Measurements from ENCODE around the gene MYH10. TPM values are rescaled to one million over a fixed set of nuclear protein-coding genes. Genes with fewer than 3 reads are reported as not detected.
A peak's percentile ranks its signal among the peaks of the same experiment; 100 is the strongest.

MYH10 gene
- total RNA-seq, 1 experiment from 2014 or later = 84.4 TPM

GRCh38 chr17:8630802-8631553, 453 bp upstream of the MYH10 start:
- DNase-seq = peak; percentile 98
- Histone ChIP-seq H3K27me3 (ENCODE audit: control insufficient read depth, insufficient read depth, low read length) (no peaks in the 10 kb centered on the region), H3K4me3 (ENCODE audit: insufficient read depth, low read depth, low read length) (peak overlapping the region; percentile 85), H3K36me3 (replicated peaks; ENCODE audit: control insufficient read depth, insufficient read depth, low read length) (no peaks in the 10 kb centered on the region)

- DNase-seq = peak; percentile 67
- Histone ChIP-seq H3K36me3 (replicated peaks; ENCODE audit: control insufficient read depth, insufficient read depth, low read length) (no peaks in the 10 kb centered on the region), H3K4me3 (ENCODE audit: insufficient read depth, low read depth, low read length) (peak overlapping the region; percentile 85), H3K27me3 (ENCODE audit: control insufficient read depth, insufficient read depth, low read length) (no peaks in the 10 kb centered on the region)
Observed at GRCh38 chr17:8629371-8630226, 926 bp downstream of the MYH10 start.

- peak overlapping the region; percentile 85 for H3K4me3 ChIP-seq (ENCODE audit: insufficient read depth, low read depth, low read length)
Observed at GRCh38 chr17:8628609-8629169, 1.8 kb downstream of the MYH10 start.

GRCh38 chr17:8628172-8628571, 2.4 kb downstream of the MYH10 start:
- Histone ChIP-seq H3K27me3 (ENCODE audit: control insufficient read depth, insufficient read depth, low read length) (no peaks in the 10 kb centered on the region), H3K36me3 (replicated peaks; ENCODE audit: control insufficient read depth, insufficient read depth, low read length) (no peaks in the 10 kb centered on the region), H3K4me3 (ENCODE audit: insufficient read depth, low read depth, low read length) (no peak overlapping the region)
- DNase-seq = peak; percentile 28

More at GRCh38 chr17:8628609-8629169, 1.8 kb downstream of the MYH10 start:
- no peak for DNase-seq
- no peaks in the 10 kb centered on the region for H3K36me3 ChIP-seq (replicated peaks; ENCODE audit: control insufficient read depth, insufficient read depth, low read length)
- no peaks in the 10 kb centered on the region for H3K27me3 ChIP-seq (ENCODE audit: control insufficient read depth, insufficient read depth, low read length)

- Histone ChIP-seq H3K36me3 (replicated peaks; ENCODE audit: control insufficient read depth, insufficient read depth, low read length) (peaks cover 9% of the 10 kb centered on the region), H3K27me3 (ENCODE audit: control insufficient read depth, insufficient read depth, low read length) (no peaks in the 10 kb centered on the region), H3K4me3 (ENCODE audit: insufficient read depth, low read depth, low read length) (no peak overlapping the region)
- DNase-seq = no peak
Observed at GRCh38 chr17:8623591-8623990, 6.9 kb downstream of the MYH10 start.

- no peak overlapping the region for H3K4me3 ChIP-seq (ENCODE audit: insufficient read depth, low read depth, low read length)
- DNase-seq = no peak
- peaks cover 9% of the 10 kb centered on the region for H3K36me3 ChIP-seq (replicated peaks; ENCODE audit: control insufficient read depth, insufficient read depth, low read length)
- H3K27me3 ChIP-seq (ENCODE audit: control insufficient read depth, insufficient read depth, low read length) = no peaks in the 10 kb centered on the region
Observed at GRCh38 chr17:8622191-8622590, 8.3 kb downstream of the MYH10 start.

GRCh38 chr17:8621585-8621984, 8.9 kb downstream of the MYH10 start:
- peaks cover 9% of the 10 kb centered on the region for H3K36me3 ChIP-seq (replicated peaks; ENCODE audit: control insufficient read depth, insufficient read depth, low read length)
- no peak for DNase-seq
- no peaks in the 10 kb centered on the region for H3K27me3 ChIP-seq (ENCODE audit: control insufficient read depth, insufficient read depth, low read length)
- H3K4me3 ChIP-seq (ENCODE audit: insufficient read depth, low read depth, low read length) = no peak overlapping the region

GRCh38 chr17:8619294-8619693, 11.2 kb downstream of the MYH10 start:
- H3K27me3 ChIP-seq (ENCODE audit: control insufficient read depth, insufficient read depth, low read length) = no peaks in the 10 kb centered on the region
- no peak for DNase-seq
- H3K36me3 ChIP-seq (replicated peaks; ENCODE audit: control insufficient read depth, insufficient read depth, low read length) = peaks cover 9% of the 10 kb centered on the region
- H3K4me3 ChIP-seq (ENCODE audit: insufficient read depth, low read depth, low read length) = no peak overlapping the region

- DNase-seq = no peak
- Histone ChIP-seq H3K27me3 (ENCODE audit: control insufficient read depth, insufficient read depth, low read length) (no peaks in the 10 kb centered on the region), H3K36me3 (replicated peaks; ENCODE audit: control insufficient read depth, insufficient read depth, low read length) (peaks cover 9% of the 10 kb centered on the region), H3K4me3 (ENCODE audit: insufficient read depth, low read depth, low read length) (no peak overlapping the region)
Observed at GRCh38 chr17:8618825-8619224, 11.7 kb downstream of the MYH10 start.

GRCh38 chr17:8614988-8615387, 15.5 kb downstream of the MYH10 start:
- H3K27me3 ChIP-seq (ENCODE audit: control insufficient read depth, insufficient read depth, low read length) = no peaks in the 10 kb centered on the region
- peaks cover 2% of the 10 kb centered on the region; the same call in 1 of the 2 replicates for H3K36me3 ChIP-seq (replicated peaks; ENCODE audit: control insufficient read depth, insufficient read depth, low read length)
- no peak for DNase-seq
- no peak overlapping the region for H3K4me3 ChIP-seq (ENCODE audit: insufficient read depth, low read depth, low read length)

- Histone ChIP-seq H3K4me3 (ENCODE audit: insufficient read depth, low read depth, low read length) (no peak overlapping the region), H3K27me3 (ENCODE audit: control insufficient read depth, insufficient read depth, low read length) (no peaks in the 10 kb centered on the region), H3K36me3 (replicated peaks; ENCODE audit: control insufficient read depth, insufficient read depth, low read length) (peaks cover 2% of the 10 kb centered on the region; the same call in 1 of the 2 replicates)
- DNase-seq = no peak
Observed at GRCh38 chr17:8611619-8612298, 18.8 kb downstream of the MYH10 start.

GRCh38 chr17:8611137-8611536, 19.4 kb downstream of the MYH10 start:
- DNase-seq = no peak
- Histone ChIP-seq H3K4me3 (ENCODE audit: insufficient read depth, low read depth, low read length) (no peak overlapping the region), H3K27me3 (ENCODE audit: control insufficient read depth, insufficient read depth, low read length) (no peaks in the 10 kb centered on the region), H3K36me3 (replicated peaks; ENCODE audit: control insufficient read depth, insufficient read depth, low read length) (peaks cover 2% of the 10 kb centered on the region; the same call in 1 of the 2 replicates)

GRCh38 chr17:8610558-8610957, 20.0 kb downstream of the MYH10 start:
- Histone ChIP-seq H3K36me3 (replicated peaks; ENCODE audit: control insufficient read depth, insufficient read depth, low read length) (peaks cover 2% of the 10 kb centered on the region; the same call in 1 of the 2 replicates), H3K27me3 (ENCODE audit: control insufficient read depth, insufficient read depth, low read length) (no peaks in the 10 kb centered on the region), H3K4me3 (ENCODE audit: insufficient read depth, low read depth, low read length) (no peak overlapping the region)
- no peak for DNase-seq

GRCh38 chr17:8609910-8610309, 20.6 kb downstream of the MYH10 start:
- Histone ChIP-seq H3K27me3 (ENCODE audit: control insufficient read depth, insufficient read depth, low read length) (no peaks in the 10 kb centered on the region), H3K36me3 (replicated peaks; ENCODE audit: control insufficient read depth, insufficient read depth, low read length) (peaks cover 2% of the 10 kb centered on the region; the same call in 1 of the 2 replicates), H3K4me3 (ENCODE audit: insufficient read depth, low read depth, low read length) (no peak overlapping the region)
- no peak for DNase-seq

All from H7 (cell line).